ENCODE results near the gene CHRM5. TPM values are rescaled to one million over a fixed set of nuclear protein-coding genes. Genes with fewer than 3 reads are reported as not detected.

Gene CHRM5
- total and polyA plus RNA-seq, 2 experiments from 2014 or later: 0.05 to 0.43 TPM

- Histone ChIP-seq H3K27me3 (replicated peaks; ENCODE audit: insufficient read depth) (no peaks in the 10 kb centered on the region), H3K9me3 (ENCODE audit: low read depth) (no peaks in the 10 kb centered on the region), H3K9ac (no peak overlapping the region), H3K27ac (no peak overlapping the region), H3K79me2 (ENCODE audit: insufficient read depth) (no peaks in the 10 kb centered on the region), H4K20me1 (ENCODE audit: insufficient read depth) (no peaks in the 10 kb centered on the region), H3K4me3 (no peak overlapping the region), H3K4me1 (ENCODE audit: insufficient read depth) (peaks cover 6% of the 10 kb centered on the region; the same call in 1 of the 2 replicates), H3K4me2 (ENCODE audit: unreplicated experiment) (no peak overlapping the region), H3K36me3 (ENCODE audit: low read depth) (peaks cover 7% of the 10 kb centered on the region), H3F3A (ENCODE audit: insufficient read depth) (peaks cover 5% of the 10 kb centered on the region), H2AFZ (no peak overlapping the region), H3K9me2 (ENCODE audit: insufficient read depth) (no peaks in the 10 kb centered on the region)
- TF ChIP-seq EZH2phosphoT487 (IDR thresholded peaks at IDR 0.05; ENCODE audit: insufficient read depth, low read depth) (no peak), EZH2 (IDR thresholded peaks at IDR 0.05; ENCODE audit: insufficient read depth, poor library complexity, severe bottlenecking) (no peak)
- no peak for DNase-seq
- in situ Hi-C loops (cut with MboI): loop anchor here (25.0 kb wide), 1 partner anchor 508 kb away; the partner anchor contains the start of gene GOLGA8B
- 95 to 99% methylated on average over 3 of the region's 3 CpGs for WGBS, 2 experiments (ENCODE audit: low coverage in 1 of 2, low lambda C conversion rate in 2 of 2, missing lambda C conversion rate in 2 of 2)
Observed at GRCh38 chr15:34078900-34079299, 110.6 kb downstream of the CHRM5 start.

- Histone ChIP-seq H3K4me3 (no peak overlapping the region), H3K4me1 (ENCODE audit: insufficient read depth) (peaks cover 14% of the 10 kb centered on the region), H3K79me2 (ENCODE audit: insufficient read depth) (no peaks in the 10 kb centered on the region), H3K9me2 (ENCODE audit: insufficient read depth) (no peaks in the 10 kb centered on the region), H3K27ac (no peak overlapping the region), H3K4me2 (ENCODE audit: unreplicated experiment) (no peak overlapping the region), H3K9me3 (ENCODE audit: low read depth) (no peaks in the 10 kb centered on the region), H3K9ac (no peak overlapping the region), H3F3A (ENCODE audit: insufficient read depth) (peaks cover 13% of the 10 kb centered on the region), H3K36me3 (ENCODE audit: low read depth) (peaks cover 7% of the 10 kb centered on the region), H2AFZ (no peak overlapping the region), H3K27me3 (replicated peaks; ENCODE audit: insufficient read depth) (no peaks in the 10 kb centered on the region), H4K20me1 (ENCODE audit: insufficient read depth) (no peaks in the 10 kb centered on the region)
- DNase-seq: no peak
- 98 to 100% methylated on average over 4 of the region's 4 CpGs for WGBS, 2 experiments (ENCODE audit: low coverage in 1 of 2, low lambda C conversion rate in 2 of 2, missing lambda C conversion rate in 2 of 2)
- in situ Hi-C loops (cut with MboI): loop anchor here (25.0 kb wide), 1 partner anchor 507 kb away; the partner anchor contains the start of gene GOLGA8B
- TF ChIP-seq EZH2 (IDR thresholded peaks at IDR 0.05; ENCODE audit: insufficient read depth, poor library complexity, severe bottlenecking) (no peak), EZH2phosphoT487 (IDR thresholded peaks at IDR 0.05; ENCODE audit: insufficient read depth, low read depth) (no peak)
Observed at GRCh38 chr15:34079904-34080303, 111.6 kb downstream of the CHRM5 start.

- no peaks in the 10 kb centered on the region for H4K20me1 ChIP-seq (ENCODE audit: insufficient read depth)
- peak; percentile 94 for DNase-seq
- H3K36me3 ChIP-seq (ENCODE audit: low read depth): peaks cover 21% of the 10 kb centered on the region
- no peaks in the 10 kb centered on the region for H3K9me3 ChIP-seq (ENCODE audit: low read depth)
- H3K27ac ChIP-seq: peak overlapping the region; percentile 50
- H3K27me3 ChIP-seq (replicated peaks; ENCODE audit: insufficient read depth): no peaks in the 10 kb centered on the region
- TF ChIP-seq EZH2phosphoT487 (IDR thresholded peaks at IDR 0.05; ENCODE audit: insufficient read depth, low read depth) (no peak), EZH2 (IDR thresholded peaks at IDR 0.05; ENCODE audit: insufficient read depth, poor library complexity, severe bottlenecking) (no peak)
- H3K4me3 ChIP-seq: no peak overlapping the region
- in situ Hi-C loops (cut with MboI): loop anchor here (25.0 kb wide), 1 partner anchor 503 kb away; the partner anchor contains the start of gene GOLGA8B
- peaks cover 5% of the 10 kb centered on the region; the same call in 1 of the 2 replicates for H3K79me2 ChIP-seq (ENCODE audit: insufficient read depth)
- peaks cover 14% of the 10 kb centered on the region for H3K4me1 ChIP-seq (ENCODE audit: insufficient read depth)
- H3F3A ChIP-seq (ENCODE audit: insufficient read depth): peaks cover 30% of the 10 kb centered on the region
- H3K9me2 ChIP-seq (ENCODE audit: insufficient read depth): no peaks in the 10 kb centered on the region
- peak overlapping the region; percentile 22 for H3K4me2 ChIP-seq (ENCODE audit: unreplicated experiment)
- H2AFZ ChIP-seq: no peak overlapping the region
- H3K9ac ChIP-seq: 0 out of 2 replicates have a peak overlapping the region, but pooled peaks have one; percentile 12
- 4 to 6% methylated on average over 7 of the region's 7 CpGs for WGBS, 2 experiments (ENCODE audit: low coverage in 1 of 2, low lambda C conversion rate in 2 of 2, missing lambda C conversion rate in 2 of 2)
Observed at GRCh38 chr15:34084086-34084485, 115.8 kb downstream of the CHRM5 start.

DNA sequence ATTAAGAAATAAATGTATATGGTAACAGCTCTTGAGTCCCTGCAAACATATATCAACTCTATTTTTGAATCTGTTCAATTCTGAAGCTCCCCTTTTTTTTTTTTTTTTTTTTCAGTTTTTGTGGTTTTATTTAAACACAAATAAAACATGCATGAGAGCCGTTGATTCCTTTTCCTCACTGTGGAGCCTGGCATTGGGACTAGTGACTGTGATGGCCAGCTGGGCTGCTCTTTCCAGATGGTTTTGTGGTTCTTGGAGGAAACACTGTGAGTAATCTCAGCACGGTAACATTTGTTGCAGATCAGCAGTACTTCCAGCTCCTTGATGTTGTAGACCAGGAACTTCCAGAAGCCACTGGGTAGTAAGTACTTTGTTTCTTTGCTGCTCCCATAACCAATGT, 117.4 kb downstream of the CHRM5 start:
- no peak overlapping the region for H3K4me2 ChIP-seq (ENCODE audit: unreplicated experiment)
- no peak overlapping the region for H2AFZ ChIP-seq
- H3K9ac ChIP-seq: no peak overlapping the region
- WGBS, 2 experiments (ENCODE audit: low coverage in 1 of 2, low lambda C conversion rate in 2 of 2, missing lambda C conversion rate in 2 of 2): 66 to 69% methylated on average over 2 of the region's 2 CpGs
- in situ Hi-C loops (cut with MboI): loop anchor here (25.0 kb wide), 1 partner anchor 502 kb away; the partner anchor contains the start of gene GOLGA8B
- TF ChIP-seq EZH2phosphoT487 (IDR thresholded peaks at IDR 0.05; ENCODE audit: insufficient read depth, low read depth) (no peak), EZH2 (IDR thresholded peaks at IDR 0.05; ENCODE audit: insufficient read depth, poor library complexity, severe bottlenecking) (no peak)
- no peaks in the 10 kb centered on the region for H4K20me1 ChIP-seq (ENCODE audit: insufficient read depth)
- no peaks in the 10 kb centered on the region for H3K9me2 ChIP-seq (ENCODE audit: insufficient read depth)
- H3F3A ChIP-seq (ENCODE audit: insufficient read depth): peaks cover 30% of the 10 kb centered on the region
- no peaks in the 10 kb centered on the region for H3K27me3 ChIP-seq (replicated peaks; ENCODE audit: insufficient read depth)
- H3K79me2 ChIP-seq (ENCODE audit: insufficient read depth): peaks cover 19% of the 10 kb centered on the region
- peaks cover 23% of the 10 kb centered on the region for H3K36me3 ChIP-seq (ENCODE audit: low read depth)
- no peak overlapping the region for H3K4me3 ChIP-seq
- no peaks in the 10 kb centered on the region for H3K9me3 ChIP-seq (ENCODE audit: low read depth)
- no peak overlapping the region for H3K27ac ChIP-seq
- peaks cover 14% of the 10 kb centered on the region for H3K4me1 ChIP-seq (ENCODE audit: insufficient read depth)
- peak; percentile 43 for DNase-seq
